ENCODE results near the gene KIDINS220. TPM values are rescaled to one million over a fixed set of nuclear protein-coding genes. Genes with fewer than 3 reads are reported as not detected.

Gene KIDINS220
- total and polyA plus RNA-seq, 2 of the 13 experiments (the other 11 are each of a cell fraction or from before 2014, with no cell fraction given): 25.2 to 32.3 TPM

DNA sequence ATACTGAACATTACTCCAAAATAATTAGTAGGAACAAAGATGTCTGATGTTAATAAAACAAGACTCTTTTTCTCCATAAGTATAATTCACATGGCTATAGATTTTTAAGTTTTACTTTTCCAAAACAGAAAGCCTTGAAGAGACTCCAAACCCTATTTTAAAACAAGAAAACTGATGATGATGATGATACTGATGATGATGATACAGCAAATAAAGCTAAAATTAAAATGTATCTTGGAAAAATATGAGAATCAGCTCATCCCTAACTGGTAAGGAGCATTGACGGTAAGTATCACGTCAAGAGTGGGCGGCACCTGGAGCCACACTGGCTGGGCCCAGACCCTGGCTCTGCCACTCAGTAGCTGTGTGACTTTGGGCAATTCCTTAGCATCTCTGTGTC, 116.0 kb downstream of the KIDINS220 start (continued):
- TF ChIP-seq HMGXB4 (CRISPR knock-in tag; IDR thresholded peaks at IDR 0.05; ENCODE audit: borderline replicate concordance in 1 of 2, low read depth in 1 of 2) (no peak), TEAD2 (CRISPR knock-in tag; IDR thresholded peaks at IDR 0.05) (no peak), ZNF768 (CRISPR knock-in tag; IDR thresholded peaks at IDR 0.05) (peak; percentile 64; the same call in 1 of the 2 replicates), TRAFD1 (CRISPR knock-in tag; IDR thresholded peaks at IDR 0.05; ENCODE audit: borderline replicate concordance) (no peak), ZNF335 (CRISPR knock-in tag; IDR thresholded peaks at IDR 0.05) (no peak), CREM (IDR thresholded peaks at IDR 0.05) (no peak), CREM (CRISPR knock-in tag; IDR thresholded peaks at IDR 0.05) (no peak), MLX (CRISPR knock-in tag; IDR thresholded peaks at IDR 0.05) (no peak), ZC3H13 (CRISPR knock-in tag; IDR thresholded peaks at IDR 0.05) (no peak), ZNF598 (CRISPR knock-in tag; IDR thresholded peaks at IDR 0.05; ENCODE audit: borderline replicate concordance) (no peak), DRAP1 (CRISPR knock-in tag; IDR thresholded peaks at IDR 0.05) (no peak), ELK4 (CRISPR knock-in tag; IDR thresholded peaks at IDR 0.05; ENCODE audit: borderline replicate concordance) (no peak), HOXA9 (CRISPR knock-in tag; IDR thresholded peaks at IDR 0.05; ENCODE audit: borderline replicate concordance) (no peak), U2AF2 (IDR thresholded peaks at IDR 0.05; ENCODE audit: low read depth, low read length) (no peak), CREB1 (IDR thresholded peaks at IDR 0.05) (0 out of 2 replicates have a peak, but pooled peaks have one; percentile 17), CREB1 (CRISPR knock-in tag; IDR thresholded peaks at IDR 0.05) (no peak)
- TF ChIP-seq, protein P1, sequence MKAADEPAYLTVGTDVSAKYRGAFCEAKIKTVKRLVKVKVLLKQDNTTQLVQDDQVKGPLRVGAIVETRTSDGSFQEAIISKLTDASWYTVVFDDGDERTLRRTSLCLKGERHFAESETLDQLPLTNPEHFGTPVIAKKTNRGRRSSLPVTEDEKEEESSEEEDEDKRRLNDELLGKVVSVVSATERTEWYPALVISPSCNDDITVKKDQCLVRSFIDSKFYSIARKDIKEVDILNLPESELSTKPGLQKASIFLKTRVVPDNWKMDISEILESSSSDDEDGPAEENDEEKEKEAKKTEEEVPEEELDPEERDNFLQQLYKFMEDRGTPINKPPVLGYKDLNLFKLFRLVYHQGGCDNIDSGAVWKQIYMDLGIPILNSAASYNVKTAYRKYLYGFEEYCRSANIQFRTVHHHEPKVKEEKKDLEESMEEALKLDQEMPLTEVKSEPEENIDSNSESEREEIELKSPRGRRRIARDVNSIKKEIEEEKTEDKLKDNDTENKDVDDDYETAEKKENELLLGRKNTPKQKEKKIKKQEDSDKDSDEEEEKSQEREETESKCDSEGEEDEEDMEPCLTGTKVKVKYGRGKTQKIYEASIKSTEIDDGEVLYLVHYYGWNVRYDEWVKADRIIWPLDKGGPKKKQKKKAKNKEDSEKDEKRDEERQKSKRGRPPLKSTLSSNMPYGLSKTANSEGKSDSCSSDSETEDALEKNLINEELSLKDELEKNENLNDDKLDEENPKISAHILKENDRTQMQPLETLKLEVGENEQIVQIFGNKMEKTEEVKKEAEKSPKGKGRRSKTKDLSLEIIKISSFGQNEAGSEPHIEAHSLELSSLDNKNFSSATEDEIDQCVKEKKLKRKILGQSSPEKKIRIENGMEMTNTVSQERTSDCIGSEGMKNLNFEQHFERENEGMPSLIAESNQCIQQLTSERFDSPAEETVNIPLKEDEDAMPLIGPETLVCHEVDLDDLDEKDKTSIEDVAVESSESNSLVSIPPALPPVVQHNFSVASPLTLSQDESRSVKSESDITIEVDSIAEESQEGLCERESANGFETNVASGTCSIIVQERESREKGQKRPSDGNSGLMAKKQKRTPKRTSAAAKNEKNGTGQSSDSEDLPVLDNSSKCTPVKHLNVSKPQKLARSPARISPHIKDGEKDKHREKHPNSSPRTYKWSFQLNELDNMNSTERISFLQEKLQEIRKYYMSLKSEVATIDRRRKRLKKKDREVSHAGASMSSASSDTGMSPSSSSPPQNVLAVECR (CRISPR knock-in tag; IDR thresholded peaks at IDR 0.05; ENCODE audit: borderline replicate concordance): no peak
- TF ChIP-seq, protein P2, sequence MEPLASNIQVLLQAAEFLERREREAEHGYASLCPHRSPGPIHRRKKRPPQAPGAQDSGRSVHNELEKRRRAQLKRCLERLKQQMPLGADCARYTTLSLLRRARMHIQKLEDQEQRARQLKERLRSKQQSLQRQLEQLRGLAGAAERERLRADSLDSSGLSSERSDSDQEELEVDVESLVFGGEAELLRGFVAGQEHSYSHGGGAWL (CRISPR knock-in tag; IDR thresholded peaks at IDR 0.05): no peak
- TF ChIP-seq, protein P3, sequence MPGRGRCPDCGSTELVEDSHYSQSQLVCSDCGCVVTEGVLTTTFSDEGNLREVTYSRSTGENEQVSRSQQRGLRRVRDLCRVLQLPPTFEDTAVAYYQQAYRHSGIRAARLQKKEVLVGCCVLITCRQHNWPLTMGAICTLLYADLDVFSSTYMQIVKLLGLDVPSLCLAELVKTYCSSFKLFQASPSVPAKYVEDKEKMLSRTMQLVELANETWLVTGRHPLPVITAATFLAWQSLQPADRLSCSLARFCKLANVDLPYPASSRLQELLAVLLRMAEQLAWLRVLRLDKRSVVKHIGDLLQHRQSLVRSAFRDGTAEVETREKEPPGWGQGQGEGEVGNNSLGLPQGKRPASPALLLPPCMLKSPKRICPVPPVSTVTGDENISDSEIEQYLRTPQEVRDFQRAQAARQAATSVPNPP (CRISPR knock-in tag; IDR thresholded peaks at IDR 0.05): no peak

Data from HepG2 (cell line).